ENCODE measurements around the gene LCK. TPM values are rescaled to one million over a fixed set of nuclear protein-coding genes. Genes with fewer than 3 reads are reported as not detected.

The LCK gene
- total and polyA plus RNA-seq, 10 of the 15 experiments (the other 5 are each of a cell fraction or from before 2014, with no cell fraction given) = 31.5 to 173 (median 119) TPM

DNA sequence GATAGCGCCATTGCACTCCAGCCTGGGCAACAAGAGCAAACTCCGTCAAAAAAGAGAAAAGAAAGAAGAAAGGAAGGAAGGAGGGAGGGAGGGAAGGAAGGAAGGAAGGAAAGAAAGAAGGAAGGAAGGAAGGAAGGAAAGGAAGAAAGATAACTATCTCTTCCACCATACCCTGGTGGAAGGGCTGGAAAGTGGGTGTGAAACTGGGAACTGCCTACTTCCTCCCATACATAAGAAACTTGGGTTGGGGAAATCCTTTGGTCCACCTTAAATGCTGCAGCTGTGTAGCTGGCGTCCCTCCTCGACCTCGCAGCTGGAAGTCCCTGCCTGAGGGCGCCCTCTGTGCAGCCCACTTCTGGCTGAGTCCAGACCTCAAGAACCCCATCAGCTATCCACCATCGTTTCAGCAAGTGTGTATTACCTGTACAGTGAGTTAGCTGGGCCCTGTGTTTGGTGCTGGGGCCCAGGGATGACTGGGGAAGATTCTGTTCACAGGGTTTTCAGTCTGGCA lies 8.7 kb upstream of the LCK start (continued):
- TF ChIP-seq ETV6 (conservative IDR thresholded peaks at IDR 0.05 in 1 of 2, IDR thresholded peaks at IDR 0.05 in 1 of 2; ENCODE audit: borderline replicate concordance in 1 of 2, low read depth in 1 of 2) = peak in 1 of 2 experiments; percentile 81; a peak in 2 of 4 replicates
- no peak for TF ChIP-seq CEBPB (IDR thresholded peaks at IDR 0.05; ENCODE audit: borderline replicate concordance in 1 of 2, low read depth in 2 of 2, low read length in 2 of 2)
- TF ChIP-seq SUPT20H (IDR thresholded peaks at IDR 0.05; ENCODE audit: borderline replicate concordance, control insufficient read depth, low read depth, low read length) = no peak
- TF ChIP-seq RB1 (IDR thresholded peaks at IDR 0.05; ENCODE audit: borderline replicate concordance) = no peak
- TF ChIP-seq DPF2 (IDR thresholded peaks at IDR 0.05) = no peak
- peak; percentile 34 to 44; a peak in 2 of 4 replicates for TF ChIP-seq IKZF2 (IDR thresholded peaks at IDR 0.05)
- TF ChIP-seq SPI1 (IDR thresholded peaks at IDR 0.05; ENCODE audit: borderline replicate concordance, insufficient read depth, low read depth, low read length) = peak; percentile 35; the same call in 1 of the 2 replicates
- TF ChIP-seq NBN (IDR thresholded peaks at IDR 0.05) = peak; percentile 30; the same call in 1 of the 2 replicates
- TF ChIP-seq, protein P1, sequence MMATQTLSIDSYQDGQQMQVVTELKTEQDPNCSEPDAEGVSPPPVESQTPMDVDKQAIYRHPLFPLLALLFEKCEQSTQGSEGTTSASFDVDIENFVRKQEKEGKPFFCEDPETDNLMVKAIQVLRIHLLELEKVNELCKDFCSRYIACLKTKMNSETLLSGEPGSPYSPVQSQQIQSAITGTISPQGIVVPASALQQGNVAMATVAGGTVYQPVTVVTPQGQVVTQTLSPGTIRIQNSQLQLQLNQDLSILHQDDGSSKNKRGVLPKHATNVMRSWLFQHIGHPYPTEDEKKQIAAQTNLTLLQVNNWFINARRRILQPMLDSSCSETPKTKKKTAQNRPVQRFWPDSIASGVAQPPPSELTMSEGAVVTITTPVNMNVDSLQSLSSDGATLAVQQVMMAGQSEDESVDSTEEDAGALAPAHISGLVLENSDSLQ (IDR thresholded peaks at IDR 0.05) = no peak
- TF ChIP-seq RUNX3 (IDR thresholded peaks at IDR 0.05; ENCODE audit: low read length) = no peak; the same call in 1 of the 2 replicates
- TF ChIP-seq EED (IDR thresholded peaks at IDR 0.05; ENCODE audit: low read depth) = 0 out of 2 replicates have a peak, but pooled peaks have one; percentile 45
- no peak for TF ChIP-seq HDAC2 (IDR thresholded peaks at IDR 0.05)
- TF ChIP-seq, protein P2, sequence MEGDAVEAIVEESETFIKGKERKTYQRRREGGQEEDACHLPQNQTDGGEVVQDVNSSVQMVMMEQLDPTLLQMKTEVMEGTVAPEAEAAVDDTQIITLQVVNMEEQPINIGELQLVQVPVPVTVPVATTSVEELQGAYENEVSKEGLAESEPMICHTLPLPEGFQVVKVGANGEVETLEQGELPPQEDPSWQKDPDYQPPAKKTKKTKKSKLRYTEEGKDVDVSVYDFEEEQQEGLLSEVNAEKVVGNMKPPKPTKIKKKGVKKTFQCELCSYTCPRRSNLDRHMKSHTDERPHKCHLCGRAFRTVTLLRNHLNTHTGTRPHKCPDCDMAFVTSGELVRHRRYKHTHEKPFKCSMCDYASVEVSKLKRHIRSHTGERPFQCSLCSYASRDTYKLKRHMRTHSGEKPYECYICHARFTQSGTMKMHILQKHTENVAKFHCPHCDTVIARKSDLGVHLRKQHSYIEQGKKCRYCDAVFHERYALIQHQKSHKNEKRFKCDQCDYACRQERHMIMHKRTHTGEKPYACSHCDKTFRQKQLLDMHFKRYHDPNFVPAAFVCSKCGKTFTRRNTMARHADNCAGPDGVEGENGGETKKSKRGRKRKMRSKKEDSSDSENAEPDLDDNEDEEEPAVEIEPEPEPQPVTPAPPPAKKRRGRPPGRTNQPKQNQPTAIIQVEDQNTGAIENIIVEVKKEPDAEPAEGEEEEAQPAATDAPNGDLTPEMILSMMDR (IDR thresholded peaks at IDR 0.05 in 2 of 3, conservative IDR thresholded peaks at IDR 0.05 in 1 of 3; ENCODE audit: control insufficient read depth in 2 of 3, extremely low read depth in 1 of 3, insufficient read depth in 1 of 3, low read depth in 3 of 3, low read length in 3 of 3) = 0 out of 6 replicates have a peak, but pooled peaks of 1 of the 3 experiments have one; percentile 0
- 0 out of 2 replicates have a peak, but pooled peaks have one; percentile 40 for TF ChIP-seq TCF12 (IDR thresholded peaks at IDR 0.05; ENCODE audit: low read depth, low read length)
- no peak; the same call in 1 of the 2 replicates for TF ChIP-seq MTA2 (IDR thresholded peaks at IDR 0.05; ENCODE audit: low read depth)
- TF ChIP-seq MEF2A (IDR thresholded peaks at IDR 0.05; ENCODE audit: insufficient read depth, low read depth, low read length) = no peak
- TF ChIP-seq IKZF1 (conservative IDR thresholded peaks at IDR 0.05) = peak; percentile 43; the same call in 1 of the 2 replicates
- TF ChIP-seq HDGF (IDR thresholded peaks at IDR 0.05) = peak; percentile 77; the same call in 1 of the 2 replicates
- TF ChIP-seq EGR1 (IDR thresholded peaks at IDR 0.05; ENCODE audit: borderline replicate concordance in 1 of 2, low read depth in 2 of 2, low read length in 2 of 2) = no peak
